ENCODE data around the gene HOXC11. TPM values are rescaled to one million over a fixed set of nuclear protein-coding genes. Genes with fewer than 3 reads are reported as not detected.

Gene HOXC11
- total and polyA plus RNA-seq, 4 experiments from 2014 or later: not detected

- ChIA-PET CTCF (ENCODE audit: partially characterized antibody) (no interaction called here), POLR2A (ENCODE audit: partially characterized antibody) (interaction anchor here (0.7 kb wide), 1 partner anchor 29 kb away, joined by 3 read pairs; no protein-coding TSS in a partner anchor)
- intact Hi-C loops (cut with micrococcal nuclease): no loop called here
- peak overlapping the region in 2 of 7 donors; percentile 2 to 72 for H3K27ac Mint-ChIP-seq
- Histone ChIP-seq H3K4me3 (ENCODE audit: low read length in 2 of 2) (no peak overlapping the region), H3K36me3 (ENCODE audit: insufficient read depth, low read length) (no peaks in the 10 kb centered on the region), H3K27me3 (ENCODE audit: insufficient read depth, low read length) (peaks cover 92% of the 10 kb centered on the region), H3K9me3 (ENCODE audit: control insufficient read depth in 1 of 2, low read length in 2 of 2) (no peaks in the 10 kb centered on the region), H3K27ac (ENCODE audit: low read depth, low read length) (no peak overlapping the region), H3K4me1 (ENCODE audit: insufficient read depth, low read length) (peaks cover 41% of the 10 kb centered on the region)
- H3K27me3 Mint-ChIP-seq: peaks cover 70 to 79% of the 10 kb centered on the region in 2 donors
- H3K9me3 Mint-ChIP-seq: peaks cover 0 to 17% (median 3%) of the 10 kb centered on the region in 8 donors
- peaks cover 16 to 49% (median 36%) of the 10 kb centered on the region in 4 donors for H3K4me1 Mint-ChIP-seq
- no peak for DNase-seq
- no peaks in the 10 kb centered on the region for H3K36me3 Mint-ChIP-seq
- peak overlapping the region in 1 of 8 donors; percentile 36 for H3K4me3 Mint-ChIP-seq
These were observed 11.7 kb upstream of the HOXC11 start for GRCh38 chr12:53961025-53961761.

DNA sequence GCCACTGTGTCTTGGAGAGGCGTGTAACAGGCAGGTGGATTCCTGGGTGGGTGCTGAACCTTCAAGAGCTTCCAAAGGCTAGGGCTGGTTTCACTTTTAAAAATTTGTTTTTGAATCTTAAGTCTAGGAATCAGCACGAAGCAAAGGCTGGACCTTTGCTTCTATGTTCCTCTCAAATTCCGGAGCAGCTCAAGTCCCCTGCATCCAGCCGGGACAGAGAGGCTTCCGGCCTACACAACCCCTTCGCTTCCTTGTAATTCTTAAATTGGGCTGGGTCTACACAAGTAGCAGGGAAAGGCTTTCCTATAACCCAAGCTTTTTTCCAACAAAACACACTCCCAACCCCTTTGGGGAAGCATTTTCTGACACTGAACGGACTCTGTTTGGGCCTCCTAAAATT, 9.9 kb upstream of the HOXC11 start:
- Mint-ChIP-seq H3K36me3 (no peaks in the 10 kb centered on the region), H3K27ac (peak overlapping the region in 3 of 7 donors; percentile 30 to 68 (median 42)), H3K4me1 (peaks cover 20 to 46% (median 32%) of the 10 kb centered on the region in 4 donors), H3K4me3 (peak overlapping the region in 1 of 8 donors; percentile 50), H3K27me3 (peaks cover 74 to 82% of the 10 kb centered on the region in 2 donors), H3K9me3 (peaks cover 0 to 17% (median 4%) of the 10 kb centered on the region in 8 donors)
- H3K9me3 ChIP-seq (ENCODE audit: control insufficient read depth in 1 of 2, low read length in 2 of 2): no peaks in the 10 kb centered on the region
- no peak overlapping the region for H3K27ac ChIP-seq (ENCODE audit: low read depth, low read length)
- H3K27me3 ChIP-seq (ENCODE audit: insufficient read depth, low read length): peaks cover 92% of the 10 kb centered on the region
- peaks cover 42% of the 10 kb centered on the region for H3K4me1 ChIP-seq (ENCODE audit: insufficient read depth, low read length)
- H3K4me3 ChIP-seq (ENCODE audit: low read length in 2 of 2): no peak overlapping the region
- CTCF ChIA-PET (ENCODE audit: partially characterized antibody): no interaction called here
- POLR2A ChIA-PET (ENCODE audit: partially characterized antibody): no interaction called here
- DNase-seq: no peak
- no peaks in the 10 kb centered on the region for H3K36me3 ChIP-seq (ENCODE audit: insufficient read depth, low read length)
- intact Hi-C loops (cut with micrococcal nuclease): no loop called here

GRCh38 chr12:53963434-53964314, 9.3 kb upstream of the HOXC11 start:
- Histone ChIP-seq H3K27me3 (ENCODE audit: insufficient read depth, low read length) (peaks cover 92% of the 10 kb centered on the region), H3K36me3 (ENCODE audit: insufficient read depth, low read length) (no peaks in the 10 kb centered on the region), H3K4me3 (ENCODE audit: low read length in 2 of 2) (no peak overlapping the region), H3K9me3 (ENCODE audit: control insufficient read depth in 1 of 2, low read length in 2 of 2) (no peaks in the 10 kb centered on the region), H3K27ac (ENCODE audit: low read depth, low read length) (no peak overlapping the region), H3K4me1 (ENCODE audit: insufficient read depth, low read length) (peaks cover 42% of the 10 kb centered on the region)
- peaks cover 74 to 82% of the 10 kb centered on the region in 2 donors for H3K27me3 Mint-ChIP-seq
- peaks cover 0 to 13% (median 4%) of the 10 kb centered on the region in 8 donors for H3K9me3 Mint-ChIP-seq
- peak overlapping the region in 2 of 7 donors; percentile 30 to 68 for H3K27ac Mint-ChIP-seq
- H3K4me3 Mint-ChIP-seq: peak overlapping the region in 7 of 8 donors; percentile 14 to 80 (median 50)
- H3K36me3 Mint-ChIP-seq: peaks cover 0 to 4% of the 10 kb centered on the region in 2 donors
- no peak for DNase-seq
- H3K4me1 Mint-ChIP-seq: peaks cover 21 to 46% (median 32%) of the 10 kb centered on the region in 4 donors
- intact Hi-C loops (cut with micrococcal nuclease): no loop called here
- POLR2A ChIA-PET (ENCODE audit: partially characterized antibody): no interaction called here
- CTCF ChIA-PET (ENCODE audit: partially characterized antibody): no interaction called here

DNA sequence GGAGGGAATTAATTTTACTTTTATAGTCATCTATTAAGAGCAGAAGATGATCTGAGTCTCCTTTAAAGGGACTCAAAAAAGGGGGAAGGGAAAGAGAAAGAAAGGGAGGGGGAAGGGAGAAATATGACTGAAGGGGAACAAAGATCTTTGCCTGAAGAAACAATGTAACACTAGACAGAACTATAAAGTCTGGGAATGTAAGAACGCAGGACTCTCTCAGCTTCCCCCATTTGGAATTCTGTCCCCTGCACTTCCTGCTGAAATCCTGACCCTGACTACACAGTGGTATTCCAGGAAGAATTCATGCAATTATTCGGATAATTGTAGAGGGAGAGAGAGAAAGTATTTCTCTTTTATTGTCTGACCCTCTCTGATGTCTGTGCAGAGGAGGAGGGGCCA, 8.6 kb upstream of the HOXC11 start:
- intact Hi-C loops (cut with micrococcal nuclease): no loop called here
- no peaks in the 10 kb centered on the region for H3K36me3 ChIP-seq (ENCODE audit: insufficient read depth, low read length)
- H3K4me1 ChIP-seq (ENCODE audit: insufficient read depth, low read length): peaks cover 42% of the 10 kb centered on the region
- Mint-ChIP-seq H3K27ac (peak overlapping the region in 2 of 7 donors; percentile 12 to 68), H3K4me1 (peaks cover 21 to 46% (median 32%) of the 10 kb centered on the region in 4 donors), H3K36me3 (peaks cover 0 to 4% of the 10 kb centered on the region in 2 donors), H3K27me3 (peaks cover 75 to 82% of the 10 kb centered on the region in 2 donors), H3K9me3 (peaks cover 0 to 13% (median 4%) of the 10 kb centered on the region in 8 donors), H3K4me3 (peak overlapping the region in 7 of 8 donors; percentile 7 to 80 (median 57))
- no peak for DNase-seq
- ChIA-PET CTCF (ENCODE audit: partially characterized antibody) (no interaction called here), POLR2A (ENCODE audit: partially characterized antibody) (no interaction called here)
- H3K27ac ChIP-seq (ENCODE audit: low read depth, low read length): no peak overlapping the region
- H3K4me3 ChIP-seq (ENCODE audit: low read length in 2 of 2): no peak overlapping the region
- peaks cover 93% of the 10 kb centered on the region for H3K27me3 ChIP-seq (ENCODE audit: insufficient read depth, low read length)
- H3K9me3 ChIP-seq (ENCODE audit: control insufficient read depth in 1 of 2, low read length in 2 of 2): no peaks in the 10 kb centered on the region

GRCh38 chr12:53965281-53966084, 7.4 kb upstream of the HOXC11 start:
- Histone ChIP-seq H3K27ac (ENCODE audit: low read depth, low read length) (no peak overlapping the region), H3K4me1 (ENCODE audit: insufficient read depth, low read length) (peaks cover 42% of the 10 kb centered on the region), H3K36me3 (ENCODE audit: insufficient read depth, low read length) (no peaks in the 10 kb centered on the region), H3K4me3 (ENCODE audit: low read length in 2 of 2) (no peak overlapping the region), H3K27me3 (ENCODE audit: insufficient read depth, low read length) (peaks cover 92% of the 10 kb centered on the region), H3K9me3 (ENCODE audit: control insufficient read depth in 1 of 2, low read length in 2 of 2) (no peaks in the 10 kb centered on the region)
- peak overlapping the region in 7 of 8 donors; percentile 17 to 80 (median 65) for H3K4me3 Mint-ChIP-seq
- H3K36me3 Mint-ChIP-seq: peaks cover 0 to 4% of the 10 kb centered on the region in 2 donors
- no peak for DNase-seq
- peak overlapping the region in 3 of 7 donors; percentile 43 to 68 (median 47) for H3K27ac Mint-ChIP-seq
- H3K27me3 Mint-ChIP-seq: peaks cover 71 to 84% of the 10 kb centered on the region in 2 donors
- H3K9me3 Mint-ChIP-seq: peaks cover 0 to 8% (median 3%) of the 10 kb centered on the region in 8 donors
- ChIA-PET POLR2A (ENCODE audit: partially characterized antibody) (no interaction called here), CTCF (ENCODE audit: partially characterized antibody) (no interaction called here)
- peaks cover 19 to 46% (median 29%) of the 10 kb centered on the region in 4 donors for H3K4me1 Mint-ChIP-seq
- intact Hi-C loops (cut with micrococcal nuclease): no loop called here

- H3K36me3 Mint-ChIP-seq: peaks cover 0 to 4% of the 10 kb centered on the region in 2 donors
- CTCF ChIA-PET (ENCODE audit: partially characterized antibody): no interaction called here
- POLR2A ChIA-PET (ENCODE audit: partially characterized antibody): no interaction called here
- no peak overlapping the region for H3K27ac ChIP-seq (ENCODE audit: low read depth, low read length)
- peaks cover 0 to 8% (median 4%) of the 10 kb centered on the region in 8 donors for H3K9me3 Mint-ChIP-seq
- no peaks in the 10 kb centered on the region for H3K36me3 ChIP-seq (ENCODE audit: insufficient read depth, low read length)
- H3K9me3 ChIP-seq (ENCODE audit: control insufficient read depth in 1 of 2, low read length in 2 of 2): no peaks in the 10 kb centered on the region
- peak overlapping the region in 6 of 8 donors; percentile 13 to 84 (median 70) for H3K4me3 Mint-ChIP-seq
- DNase-seq: no peak
- peaks cover 18 to 46% (median 28%) of the 10 kb centered on the region in 4 donors for H3K4me1 Mint-ChIP-seq
- no peak overlapping the region for H3K4me3 ChIP-seq (ENCODE audit: low read length in 2 of 2)
- H3K4me1 ChIP-seq (ENCODE audit: insufficient read depth, low read length): peaks cover 42% of the 10 kb centered on the region
- peak overlapping the region in 1 of 7 donors; percentile 68 for H3K27ac Mint-ChIP-seq
- H3K27me3 Mint-ChIP-seq: peaks cover 75 to 88% of the 10 kb centered on the region in 2 donors
- H3K27me3 ChIP-seq (ENCODE audit: insufficient read depth, low read length): peaks cover 95% of the 10 kb centered on the region
- intact Hi-C loops (cut with micrococcal nuclease): no loop called here
These were observed 6.9 kb upstream of the HOXC11 start for GRCh38 chr12:53966085-53966384.

Data from CD4-positive, alpha-beta memory T cell (primary cell).